IPS-11a (cell line): Measurements from ENCODE around the gene PLB1.

ENCODE experiments used
- H3K4me3 ChIP-seq: one replicate; pipeline ENCODE4 v1.5.1; 2013; ENCODE audit warnings: low read depth, low read length, control low read depth

The PLB1 gene

DNA sequence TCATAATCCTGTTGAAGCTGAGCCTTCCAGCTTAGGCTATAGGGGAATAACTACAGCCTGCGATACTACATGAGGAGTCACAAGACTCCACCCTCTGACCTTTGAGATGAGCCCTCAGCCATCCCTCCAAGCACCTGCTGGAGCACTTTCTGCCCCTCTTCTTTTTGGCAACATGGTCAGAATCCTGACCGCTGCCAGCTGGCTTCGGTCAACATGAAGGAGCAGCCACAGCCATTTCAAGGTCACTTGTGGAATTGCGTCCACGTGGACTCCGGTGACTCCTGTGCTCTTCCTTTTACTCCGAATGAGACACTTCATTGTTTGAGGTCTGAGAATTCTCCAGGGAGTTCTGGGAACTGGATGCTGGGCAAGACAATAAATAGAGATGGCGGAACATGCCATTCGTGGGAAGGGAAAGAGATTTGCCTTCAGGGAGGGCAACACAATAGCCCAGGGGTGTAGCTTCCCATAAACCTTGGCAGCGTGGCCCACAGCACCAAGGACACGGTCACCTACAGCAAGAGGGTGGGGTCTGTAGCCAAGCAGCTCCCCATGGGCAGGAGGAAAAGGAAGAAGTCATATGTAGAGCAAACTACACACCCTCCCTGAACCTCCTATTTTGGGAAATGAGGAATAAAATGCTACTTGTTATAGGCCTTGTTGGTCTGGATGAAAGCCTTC is 182.5 kb downstream of the PLB1 start:
- no peak overlapping the region for H3K4me3 ChIP-seq

DNA sequence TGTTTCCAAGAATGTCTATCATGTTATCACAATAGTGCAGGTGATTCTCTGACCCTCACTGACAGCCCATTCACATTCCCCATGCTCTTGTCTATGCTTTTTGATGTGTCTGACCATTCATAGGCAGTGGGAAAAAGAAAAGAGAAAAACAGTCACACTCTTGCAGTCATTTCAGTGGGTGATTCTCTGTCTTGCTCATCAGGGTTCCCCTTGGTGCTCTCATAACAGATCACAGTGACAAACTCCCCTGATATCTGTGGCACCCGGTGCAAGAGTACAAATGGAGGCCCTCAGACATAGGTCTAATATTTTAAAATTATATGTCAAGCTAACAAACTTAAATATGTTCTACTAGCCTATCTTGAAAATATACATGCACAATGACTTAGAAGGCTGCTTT is 183.1 kb downstream of the PLB1 start:
- no peak overlapping the region for H3K4me3 ChIP-seq

GRCh38 chr2:28680657-28681056 is 184.8 kb downstream of the PLB1 start:
- no peak overlapping the region for H3K4me3 ChIP-seq

GRCh38 chr2:28681158-28681571 is 185.3 kb downstream of the PLB1 start:
- no peak overlapping the region for H3K4me3 ChIP-seq

DNA sequence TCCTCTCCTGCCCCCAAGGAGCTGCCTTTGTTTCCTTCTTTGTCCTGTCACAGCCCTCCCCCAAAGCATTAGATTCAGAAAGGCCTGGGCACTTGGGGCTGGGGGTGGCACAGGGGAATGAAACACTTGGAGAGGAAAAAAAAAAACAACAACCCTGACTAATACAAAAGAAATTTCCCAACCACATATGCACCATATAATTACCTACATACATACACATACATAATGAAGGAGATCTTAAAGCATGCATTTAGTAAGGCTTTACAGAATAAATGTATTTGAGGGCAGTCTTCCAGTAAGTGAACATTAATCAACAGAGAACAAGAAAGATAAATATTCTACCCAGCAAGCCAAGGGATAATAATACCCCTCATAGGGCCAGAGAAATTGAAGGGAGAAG is 185.7 kb downstream of the PLB1 start:
- no peak overlapping the region for H3K4me3 ChIP-seq

GRCh38 chr2:28683100-28683706 is 187.3 kb downstream of the PLB1 start:
- H3K4me3 ChIP-seq = no peak overlapping the region

- H3K4me3 ChIP-seq = no peak overlapping the region
Observed at GRCh38 chr2:28684142-28684858, 188.4 kb downstream of the PLB1 start.

DNA sequence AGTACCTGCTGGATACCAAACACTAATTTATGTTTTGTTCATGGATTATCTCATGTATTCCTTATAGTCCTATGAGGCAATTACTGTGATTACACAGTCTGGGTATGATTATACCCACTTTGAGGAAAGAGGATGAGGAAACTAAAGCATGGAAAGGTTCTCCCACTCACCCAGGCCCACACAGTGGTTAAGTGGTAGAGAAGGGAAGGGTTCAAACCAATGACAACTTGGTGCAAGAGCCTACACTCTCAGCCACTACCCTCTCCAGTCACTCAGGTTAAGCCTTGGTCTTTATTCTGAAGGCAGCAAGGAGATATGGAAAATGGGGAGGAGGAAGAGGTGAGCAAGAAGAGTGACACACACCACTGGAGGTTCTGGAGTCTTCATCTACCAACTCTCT is 191.3 kb downstream of the PLB1 start:
- H3K4me3 ChIP-seq = no peak overlapping the region

DNA sequence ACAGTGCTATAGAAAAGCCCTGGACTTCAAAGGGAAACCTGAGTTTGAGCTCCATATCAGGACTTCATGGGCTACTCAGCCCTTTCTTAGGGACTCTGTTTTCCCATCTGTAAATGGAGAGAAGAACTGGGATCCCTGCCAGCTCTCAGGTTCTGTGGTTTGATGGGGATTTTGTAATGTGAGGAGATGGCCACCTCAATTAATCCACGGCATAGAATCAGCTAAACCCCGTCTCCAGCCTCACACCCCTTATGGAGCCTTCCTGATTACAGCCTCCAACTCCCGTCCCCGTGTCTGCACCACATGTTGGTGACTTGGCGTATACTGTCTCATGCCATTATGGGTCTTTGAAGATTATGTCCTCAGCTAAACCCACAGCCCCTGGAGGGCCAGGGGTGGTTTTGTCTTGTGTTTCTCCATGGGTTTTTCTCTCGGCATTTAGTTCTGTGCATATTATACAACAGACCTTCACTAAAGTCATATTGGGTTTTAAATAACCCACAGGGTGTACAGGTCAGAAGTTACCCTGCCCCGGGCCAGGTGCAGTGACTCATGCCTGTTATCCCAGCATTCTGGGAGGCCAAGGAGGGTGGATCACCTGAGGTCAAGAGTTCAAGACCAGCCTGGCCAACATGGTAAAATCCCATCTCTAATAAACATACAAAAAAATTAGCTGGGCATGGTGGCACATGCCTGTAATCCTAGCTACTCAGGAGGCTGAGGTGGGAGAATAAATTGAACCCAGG is 192.0 kb downstream of the PLB1 start:
- H3K4me3 ChIP-seq = no peak overlapping the region

DNA sequence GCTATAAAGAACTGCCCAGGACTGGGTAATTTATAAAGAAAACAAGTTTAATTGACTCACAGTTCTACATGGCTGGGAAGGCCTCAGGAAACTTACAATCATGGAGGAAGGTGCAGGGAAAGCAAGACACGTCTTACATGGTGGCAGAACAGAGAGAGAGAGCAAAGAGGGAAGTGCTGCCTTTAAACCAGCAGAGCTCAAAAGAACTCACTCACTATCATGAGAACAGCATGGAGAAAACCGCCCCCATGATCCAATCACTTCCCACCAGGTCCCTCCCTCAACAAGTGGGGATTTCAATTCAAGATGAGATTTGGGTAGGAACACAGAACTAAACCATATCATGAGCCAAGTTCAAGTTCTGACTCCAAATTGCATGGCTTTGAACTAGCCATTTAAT is 193.0 kb downstream of the PLB1 start:
- H3K4me3 ChIP-seq = no peak overlapping the region

DNA sequence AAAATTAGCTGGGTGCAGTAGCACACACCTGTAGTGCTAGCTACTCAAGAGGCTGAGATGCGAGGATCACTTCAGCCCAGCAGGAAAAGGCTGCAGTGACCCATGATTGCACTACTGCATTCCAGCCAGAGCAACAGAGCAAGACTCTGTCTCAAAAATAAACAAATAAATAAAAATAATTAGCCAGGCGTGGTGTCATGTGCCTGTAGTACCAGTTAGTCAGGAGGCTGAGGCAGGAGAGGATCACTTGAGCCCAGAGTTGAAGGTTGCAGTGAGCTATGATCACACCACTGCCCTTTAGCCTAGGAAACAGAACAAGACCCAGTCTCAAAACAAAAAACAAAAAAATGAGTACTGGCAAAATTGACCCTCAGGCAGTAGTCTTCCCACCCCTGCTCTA is 193.9 kb downstream of the PLB1 start:
- no peak overlapping the region for H3K4me3 ChIP-seq

DNA sequence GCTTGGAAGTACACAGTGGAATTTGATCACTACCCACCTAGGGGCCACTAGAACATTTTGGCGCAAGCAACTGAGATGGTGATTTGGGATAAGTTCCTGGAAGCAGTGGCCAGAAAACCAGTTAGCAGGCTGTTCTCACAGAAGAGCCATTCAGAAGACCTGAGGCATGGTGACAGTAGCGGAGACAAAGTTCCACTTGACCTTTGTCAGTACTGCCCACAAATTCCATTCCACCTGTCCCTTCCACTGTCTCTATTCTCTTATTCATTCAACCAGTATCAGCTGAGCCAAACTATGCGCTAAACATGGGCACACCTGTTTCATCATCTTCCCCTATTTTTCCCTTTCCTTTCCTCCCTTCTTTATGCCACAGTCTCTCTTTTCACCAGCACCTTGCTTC is 196.6 kb downstream of the PLB1 start:
- no peak overlapping the region for H3K4me3 ChIP-seq

GRCh38 chr2:28693223-28693622 is 197.4 kb downstream of the PLB1 start:
- no peak overlapping the region for H3K4me3 ChIP-seq
